AG20443 (cell line): ENCODE results near the gene HSPA12B.

ENCODE experiments used
- DNase-seq: peaks from one replicate; pipeline ENCODE4 v3.0.0; 2012; ENCODE audit warnings: low spot score, mixed read lengths

HSPA12B gene

DNA sequence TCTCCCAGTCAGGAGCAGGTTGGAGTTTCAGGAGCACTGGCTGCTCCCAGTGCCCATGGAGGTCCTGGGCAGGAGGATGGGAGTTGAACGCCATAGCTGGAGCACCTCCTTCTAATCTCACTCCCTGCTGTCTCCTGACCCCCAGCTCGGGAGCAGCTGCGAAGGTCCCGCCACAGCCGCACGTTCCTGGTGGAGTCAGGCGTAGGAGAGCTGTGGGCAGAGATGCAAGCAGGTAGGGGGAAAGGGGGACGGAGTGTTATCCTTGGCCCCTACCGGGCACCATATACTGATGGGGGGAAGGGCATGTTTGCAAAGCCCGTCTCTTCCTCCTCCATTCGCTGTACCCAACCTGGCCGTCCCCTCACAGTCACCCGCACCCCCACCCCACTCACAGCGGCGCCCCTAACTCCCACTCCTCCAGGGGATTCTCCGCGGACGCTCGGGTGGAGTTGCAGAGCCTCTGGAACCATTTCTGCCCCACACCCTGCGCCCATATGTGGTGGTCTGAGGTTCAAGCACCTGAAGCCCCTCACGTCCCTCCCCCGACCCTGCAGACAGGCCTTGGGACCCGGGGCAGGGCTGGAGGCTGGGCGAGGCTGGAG lies 16.7 kb downstream of the HSPA12B start:
- DNase-seq = no peak

DNA sequence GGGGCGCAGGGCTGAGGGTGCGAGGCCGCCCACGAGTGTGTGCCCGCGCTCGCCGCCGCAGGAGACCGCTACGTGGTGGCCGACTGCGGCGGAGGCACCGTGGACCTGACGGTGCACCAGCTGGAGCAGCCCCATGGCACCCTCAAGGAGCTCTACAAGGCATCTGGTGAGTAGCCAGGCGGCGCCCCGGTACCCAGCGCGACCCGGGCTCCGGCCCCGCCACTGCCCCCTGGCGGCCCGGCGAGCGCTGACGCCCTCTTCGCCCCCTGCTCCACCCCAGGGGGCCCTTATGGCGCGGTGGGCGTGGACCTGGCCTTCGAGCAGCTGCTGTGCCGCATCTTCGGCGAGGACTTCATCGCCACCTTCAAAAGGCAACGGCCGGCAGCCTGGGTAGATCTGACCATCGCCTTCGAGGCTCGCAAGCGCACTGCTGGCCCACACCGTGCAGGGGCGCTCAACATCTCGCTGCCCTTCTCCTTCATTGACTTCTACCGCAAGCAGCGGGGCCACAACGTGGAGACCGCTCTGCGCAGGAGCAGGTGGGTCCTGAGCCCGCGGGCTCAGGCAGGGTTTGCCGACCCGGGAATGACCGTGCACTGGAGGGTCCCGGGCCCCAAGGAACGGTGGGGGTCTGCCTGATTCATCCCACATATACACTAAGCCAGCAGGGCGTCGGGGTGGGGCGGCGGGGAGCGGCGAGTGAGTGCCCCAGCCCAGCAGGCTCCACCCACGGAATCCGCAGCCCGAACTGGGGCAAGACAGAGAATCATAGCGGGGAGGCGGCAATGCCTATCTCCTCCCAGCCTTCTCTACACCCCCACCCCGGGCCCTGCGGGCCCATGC lies 17.4 kb downstream of the HSPA12B start:
- peak; percentile 73 for DNase-seq

DNA sequence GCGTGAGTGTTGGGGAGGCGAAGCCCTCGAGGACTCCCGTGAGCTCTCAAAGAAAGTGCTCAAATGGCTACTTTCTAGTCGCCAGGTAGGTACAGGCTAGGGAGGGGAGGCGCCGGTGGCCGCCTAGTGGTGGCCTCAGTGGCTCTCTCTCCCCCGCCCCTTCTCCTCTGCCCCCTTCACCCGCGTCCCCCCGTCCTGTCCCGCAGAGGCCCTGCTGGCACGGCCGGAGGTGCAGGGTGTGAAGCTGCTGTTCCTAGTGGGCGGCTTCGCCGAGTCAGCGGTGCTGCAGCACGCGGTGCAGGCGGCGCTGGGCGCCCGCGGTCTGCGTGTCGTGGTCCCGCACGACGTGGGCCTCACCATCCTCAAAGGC lies 18.8 kb downstream of the HSPA12B start:
- DNase-seq = no peak

DNA sequence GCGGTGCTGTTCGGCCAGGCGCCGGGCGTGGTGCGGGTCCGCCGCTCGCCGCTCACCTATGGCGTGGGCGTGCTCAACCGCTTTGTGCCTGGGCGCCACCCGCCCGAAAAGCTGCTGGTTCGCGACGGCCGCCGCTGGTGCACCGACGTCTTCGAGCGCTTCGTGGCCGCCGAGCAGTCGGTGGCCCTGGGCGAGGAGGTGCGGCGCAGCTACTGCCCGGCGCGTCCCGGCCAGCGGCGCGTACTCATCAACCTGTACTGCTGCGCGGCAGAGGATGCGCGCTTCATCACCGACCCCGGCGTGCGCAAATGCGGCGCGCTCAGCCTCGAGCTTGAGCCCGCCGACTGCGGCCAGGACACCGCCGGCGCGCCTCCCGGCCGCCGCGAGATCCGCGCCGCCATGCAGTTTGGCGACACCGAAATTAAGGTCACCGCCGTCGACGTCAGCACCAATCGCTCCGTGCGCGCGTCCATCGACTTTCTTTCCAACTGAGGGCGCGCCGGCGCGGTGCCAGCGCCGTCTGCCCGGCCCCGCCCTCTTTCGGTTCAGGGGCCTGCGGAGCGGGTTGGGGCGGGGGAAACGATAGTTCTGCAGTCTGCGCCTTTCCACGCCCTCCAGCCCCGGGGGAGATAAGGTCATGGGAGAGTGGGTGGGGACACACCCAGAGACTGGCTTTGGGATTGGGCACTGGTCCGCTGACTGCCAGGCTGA lies 19.3 kb downstream of the HSPA12B start:
- DNase-seq = no peak

DNA sequence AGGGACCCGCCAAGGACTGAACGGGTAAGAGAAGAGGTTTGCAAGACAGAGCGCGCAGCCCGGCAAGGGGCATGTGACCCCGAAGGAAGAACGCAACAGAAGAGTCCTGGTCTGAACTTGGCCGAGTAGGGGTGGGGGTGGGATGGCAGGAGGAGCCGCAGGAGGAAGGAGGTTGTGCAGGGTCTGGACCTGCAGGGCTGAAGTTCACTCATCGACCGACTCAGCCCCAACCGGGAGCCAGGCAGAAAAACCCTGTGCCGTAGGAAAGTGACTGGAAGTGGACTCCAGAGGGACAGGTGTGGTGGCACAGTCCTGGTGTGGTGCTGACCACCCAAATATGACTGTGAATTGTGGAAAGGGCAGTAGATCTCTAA lies 19.9 kb downstream of the HSPA12B start:
- no peak for DNase-seq

DNA sequence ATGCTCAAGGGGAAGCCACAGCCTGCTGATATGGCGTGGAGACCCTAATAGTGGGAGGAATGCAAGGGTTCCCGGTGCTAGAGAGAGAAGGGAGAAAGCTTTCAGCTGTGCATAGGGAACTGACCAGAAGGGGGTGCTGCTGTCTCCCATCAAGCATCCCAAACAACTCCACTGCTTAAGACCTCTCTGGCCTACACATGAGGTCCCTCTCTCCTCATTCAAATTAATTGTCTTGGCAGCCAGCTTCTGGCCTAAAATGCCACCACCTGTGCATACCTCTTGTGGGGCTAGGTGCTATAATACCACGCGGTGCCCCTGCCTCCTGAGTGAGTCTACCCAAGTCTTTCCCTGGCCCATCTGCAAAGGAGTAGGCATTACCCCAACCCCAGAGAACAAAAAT lies 20.6 kb downstream of the HSPA12B start:
- peak; percentile 89 for DNase-seq

DNA sequence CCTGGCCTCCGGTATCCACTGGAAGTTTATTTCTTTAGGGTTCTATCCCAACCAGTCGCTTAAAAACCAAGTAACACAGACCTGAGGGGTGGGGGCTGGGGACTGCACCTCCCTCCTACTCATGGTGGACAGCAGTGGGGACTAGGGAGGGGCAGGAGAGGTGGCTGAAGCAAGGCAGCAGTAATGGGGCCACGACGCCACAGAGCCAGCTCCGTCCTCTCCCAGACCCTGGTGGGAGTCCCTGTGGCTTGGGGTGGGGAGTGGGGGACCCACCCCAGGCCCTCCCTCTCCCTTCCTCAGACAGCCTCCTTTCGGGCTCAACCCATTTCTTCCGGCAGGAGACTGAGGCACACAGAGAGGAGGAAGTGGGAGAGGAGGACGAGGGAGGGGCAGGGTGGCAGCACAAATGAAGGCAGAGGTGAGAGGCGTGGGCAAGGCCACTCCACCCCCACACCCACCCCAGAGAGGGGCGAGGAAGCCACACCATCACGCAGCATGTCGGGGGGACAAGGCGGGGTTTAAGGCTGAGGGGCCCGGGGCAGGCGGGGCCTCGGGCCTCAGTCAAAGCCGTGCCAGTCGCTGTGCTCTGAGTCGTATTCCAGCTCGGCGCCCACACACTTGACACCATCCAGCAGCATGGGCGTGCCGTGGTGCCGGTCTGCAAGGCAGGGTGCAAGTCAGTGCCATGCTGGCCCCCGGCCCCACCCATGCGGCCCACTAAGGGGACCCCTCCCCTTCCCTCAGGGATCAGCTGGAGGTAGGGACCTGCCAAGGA lies 21.2 kb downstream of the HSPA12B start:
- no peak for DNase-seq

DNA sequence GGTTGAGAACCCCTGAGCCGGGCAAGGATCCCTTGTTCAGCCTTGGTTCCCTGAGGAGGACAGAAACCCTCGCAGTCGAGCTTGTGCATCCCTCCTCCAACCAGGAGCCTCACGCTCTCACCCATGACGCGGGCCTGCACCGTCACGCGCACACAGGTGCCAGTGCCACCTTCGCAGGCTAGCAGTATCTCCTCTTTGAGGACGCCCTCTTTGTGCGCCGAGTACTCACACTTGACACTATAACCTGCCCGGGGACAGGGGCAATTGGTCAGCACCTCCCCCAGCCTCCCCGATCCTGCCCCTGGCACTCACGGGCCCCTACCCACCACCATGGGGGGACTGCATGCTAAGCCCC lies 21.8 kb downstream of the HSPA12B start:
- DNase-seq = no peak

DNA sequence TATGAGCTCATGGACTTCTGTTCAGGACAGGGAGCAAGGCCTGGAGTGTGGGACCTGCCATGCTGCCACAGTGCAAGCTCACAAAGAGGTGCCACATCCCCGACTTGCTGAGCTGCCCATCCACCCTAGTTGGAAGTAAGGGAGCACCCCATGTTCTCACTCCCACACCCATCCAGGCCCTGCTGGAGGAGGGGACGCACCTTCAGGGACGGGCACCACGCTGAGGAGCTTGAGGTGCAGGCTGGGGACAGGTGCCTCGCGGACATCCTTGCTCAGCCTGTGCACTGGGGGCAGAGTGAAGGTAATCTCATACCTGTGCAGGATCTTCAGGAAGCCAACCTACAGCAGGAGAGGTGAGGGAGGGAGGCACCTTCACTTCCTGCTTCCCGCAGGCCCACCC lies 22.8 kb downstream of the HSPA12B start:
- no peak for DNase-seq

DNA sequence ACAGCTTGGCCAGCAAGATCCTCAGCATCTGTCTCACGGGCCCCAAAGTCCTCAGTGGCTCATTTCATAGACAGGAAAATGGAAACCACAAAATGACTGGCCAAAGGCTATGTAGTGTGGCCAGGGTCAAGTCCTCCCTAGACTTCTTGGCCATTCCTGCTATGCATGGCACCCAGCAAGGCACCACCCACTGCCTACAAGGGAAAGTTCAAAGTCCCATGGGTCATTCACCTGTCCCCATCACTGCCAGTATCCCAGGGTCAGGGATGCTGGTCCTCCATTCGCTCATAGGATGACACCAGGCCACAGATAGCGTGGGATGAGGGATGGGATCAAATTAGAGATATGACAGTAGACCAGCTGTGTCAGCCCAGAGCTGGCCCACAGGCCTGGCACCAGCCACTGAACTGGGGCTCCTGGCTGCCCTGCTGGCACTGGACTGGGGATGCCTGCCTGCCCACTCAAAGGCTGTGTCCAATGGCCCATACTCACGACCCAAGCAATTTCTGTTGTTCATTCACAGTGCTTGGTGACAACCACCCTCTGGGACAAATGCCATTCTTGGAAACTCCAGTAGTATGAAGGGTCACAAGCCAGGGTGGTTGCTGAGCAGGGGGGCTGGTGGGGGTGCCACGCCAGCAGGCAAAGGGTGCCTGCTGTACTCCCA lies 23.5 kb downstream of the HSPA12B start:
- DNase-seq = no peak

DNA sequence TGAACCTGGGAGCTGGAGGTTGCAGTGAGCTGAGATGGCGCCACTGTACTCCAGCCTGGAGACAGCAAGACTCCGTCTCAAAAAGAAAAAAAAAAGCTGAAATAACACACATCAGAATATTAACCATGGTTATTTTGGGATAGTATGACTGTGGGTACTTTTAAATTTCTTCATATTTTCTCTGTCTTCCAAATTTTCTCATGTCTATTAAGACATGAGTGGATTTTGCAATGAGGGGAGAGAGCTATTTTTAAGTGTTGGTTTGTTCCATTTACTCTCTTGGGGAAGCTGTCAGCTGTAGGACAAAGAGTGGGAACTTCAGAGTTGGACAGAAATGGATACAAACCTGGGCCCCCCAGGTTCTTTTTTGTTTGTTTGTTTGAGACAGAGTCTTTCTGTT lies 24.8 kb downstream of the HSPA12B start:
- DNase-seq = no peak

DNA sequence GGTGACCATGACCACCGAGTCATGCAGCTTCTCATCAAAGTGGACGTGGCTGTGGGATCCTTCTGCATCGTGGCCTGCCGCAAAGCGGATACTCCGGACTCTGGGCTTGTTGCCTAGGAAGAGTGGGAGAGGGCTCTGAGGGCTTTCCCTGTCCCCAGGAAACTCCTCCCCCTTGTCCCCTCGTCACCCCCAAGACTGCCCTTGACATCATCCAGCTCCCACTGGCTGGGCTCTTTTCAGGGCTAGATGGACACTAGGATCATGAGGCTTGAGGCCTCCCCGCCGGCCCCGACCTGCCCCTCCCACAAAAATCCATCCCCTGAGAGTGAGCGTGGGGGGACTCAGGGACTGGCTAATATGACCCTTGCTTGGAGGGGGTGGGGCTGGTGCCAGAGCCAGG lies 26.1 kb downstream of the HSPA12B start:
- DNase-seq = no peak

DNA sequence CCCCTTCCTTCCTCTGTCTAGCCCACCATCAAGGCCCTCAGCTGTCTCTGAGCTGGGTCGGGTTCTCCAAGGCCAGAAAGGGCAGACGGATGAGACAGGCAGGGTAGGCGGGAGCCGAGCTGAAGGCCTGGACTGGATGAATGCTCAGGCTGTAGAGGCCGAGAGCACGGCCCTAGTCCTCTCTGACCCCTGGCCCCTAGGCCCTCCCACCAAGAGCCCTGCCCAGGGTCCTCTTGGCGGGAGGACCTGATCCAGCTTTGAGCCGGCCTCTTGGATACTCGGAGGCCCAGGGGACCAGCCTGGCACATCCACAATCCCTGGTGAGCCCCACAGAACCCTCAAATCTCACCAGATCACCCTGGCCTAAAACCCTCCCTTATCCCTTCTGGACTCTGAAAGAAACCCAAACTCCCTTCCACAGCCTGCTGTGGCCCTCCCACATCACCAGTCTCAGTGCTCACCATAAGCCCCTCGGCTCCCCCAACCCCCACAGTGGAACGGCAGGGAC lies 26.9 kb downstream of the HSPA12B start:
- no peak for DNase-seq

DNA sequence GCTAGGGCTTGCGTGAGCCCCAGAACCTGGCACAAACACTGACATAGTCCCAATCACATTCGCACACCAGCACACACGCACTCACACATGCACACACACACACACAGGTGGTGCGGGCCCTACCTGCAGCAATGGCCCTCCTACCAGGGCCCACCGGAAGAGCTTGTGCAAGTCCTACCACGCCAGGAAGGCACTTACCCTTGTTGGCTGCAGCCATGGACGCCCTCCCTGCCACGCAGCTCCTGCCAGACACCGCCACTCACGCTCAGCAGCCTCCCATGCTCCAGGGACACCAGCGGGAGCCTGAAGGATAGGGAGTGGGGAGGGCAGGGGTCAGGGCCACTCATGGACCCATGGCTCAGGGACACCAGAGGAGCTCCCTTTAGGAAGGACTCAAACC lies 27.4 kb downstream of the HSPA12B start:
- DNase-seq = no peak

DNA sequence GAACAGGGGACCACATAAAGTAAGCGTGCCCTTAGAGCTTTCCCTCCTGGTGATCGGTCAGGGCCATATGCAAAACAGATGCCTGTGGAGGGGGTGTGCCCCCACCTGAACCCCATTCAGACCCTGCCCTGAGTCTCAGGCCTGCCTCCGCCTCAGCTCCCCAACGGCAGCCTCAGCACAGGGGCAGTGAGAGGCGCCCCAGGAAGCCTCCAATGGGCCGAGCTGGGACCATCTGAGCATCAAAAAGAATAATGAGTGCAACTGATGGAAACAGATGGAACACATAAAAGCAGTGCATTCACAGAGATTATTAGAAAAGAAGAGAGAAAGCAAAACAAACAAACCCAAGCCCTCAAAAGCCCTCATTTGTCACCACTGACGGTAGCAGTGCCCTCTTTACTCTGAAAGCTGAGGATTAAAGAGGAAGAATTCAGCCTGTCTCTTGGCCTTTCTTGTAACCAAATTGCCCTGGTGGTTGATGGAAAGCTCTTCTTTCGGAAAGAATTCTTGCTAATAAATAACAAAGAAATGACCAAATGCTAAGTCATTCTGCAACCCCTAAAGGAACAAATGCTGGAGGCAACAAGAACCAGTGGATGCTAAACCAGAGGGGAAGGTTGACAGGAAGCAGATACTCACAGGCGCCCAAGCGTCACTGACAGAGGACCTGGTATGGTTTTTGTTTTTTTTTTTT lies 28.3 kb downstream of the HSPA12B start:
- DNase-seq = no peak

DNA sequence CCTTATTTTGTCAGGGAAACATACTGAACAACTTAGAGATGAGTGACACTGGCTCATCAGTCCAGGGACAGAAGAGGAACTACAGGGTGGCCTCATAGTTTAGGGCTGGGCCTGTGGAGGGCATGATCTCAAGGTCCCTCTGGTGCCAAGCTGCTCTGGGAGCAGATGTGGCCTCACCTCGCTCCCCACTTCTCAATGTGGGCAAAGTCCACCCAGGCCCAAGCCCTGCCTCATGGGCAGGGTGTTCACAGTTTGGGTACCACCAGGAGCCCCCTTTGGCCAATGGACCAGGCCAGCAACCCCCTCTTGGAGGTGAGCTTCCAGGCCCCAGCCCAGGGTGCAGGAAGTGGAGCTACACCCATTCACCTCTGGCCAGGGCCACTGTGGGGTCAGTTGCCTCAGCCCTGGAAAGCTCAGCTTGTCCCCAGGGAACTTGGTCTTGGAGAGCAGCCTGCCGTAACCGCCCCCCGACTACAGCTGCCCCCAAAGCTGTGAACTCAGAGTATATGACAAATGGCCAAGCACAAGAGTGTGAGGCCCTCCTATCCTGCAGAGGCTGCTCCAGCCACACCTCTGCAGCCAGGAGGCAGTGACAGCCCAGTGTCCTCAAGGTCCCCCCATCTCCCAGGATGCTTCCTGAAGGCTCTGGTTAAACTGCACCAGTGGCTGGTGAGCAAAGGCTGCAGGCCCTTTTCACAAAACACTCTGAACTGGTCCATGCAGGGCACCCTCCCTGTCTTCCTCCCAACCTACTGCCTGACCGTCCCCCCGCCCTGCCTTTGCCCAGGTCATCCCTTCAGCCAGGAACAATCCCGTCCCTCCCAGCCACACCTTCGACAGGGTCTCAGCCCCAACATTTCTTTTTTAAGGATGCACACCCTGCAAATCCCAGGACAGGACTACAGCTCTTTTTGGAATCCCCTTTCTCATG lies 31.5 kb downstream of the HSPA12B start:
- DNase-seq = no peak

DNA sequence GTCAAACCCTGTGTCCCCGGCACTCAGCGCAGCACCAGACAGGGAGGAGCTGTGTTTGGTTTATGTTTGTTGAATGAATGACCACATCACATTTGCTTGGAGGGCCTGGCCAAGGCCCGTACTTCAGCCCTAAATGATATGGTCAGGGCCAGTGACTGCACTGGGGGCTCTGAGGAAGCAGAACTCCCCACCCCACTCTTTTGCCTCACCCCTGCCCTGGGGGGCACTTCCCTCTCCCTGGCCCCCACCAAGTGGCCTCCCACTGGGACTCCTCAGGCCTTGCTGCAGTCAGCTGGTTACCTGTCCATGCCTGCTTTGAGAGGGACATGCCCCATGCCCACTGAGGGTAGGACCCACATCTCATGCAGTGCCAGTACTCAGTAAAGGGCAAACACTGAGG lies 32.2 kb downstream of the HSPA12B start:
- DNase-seq = no peak

DNA sequence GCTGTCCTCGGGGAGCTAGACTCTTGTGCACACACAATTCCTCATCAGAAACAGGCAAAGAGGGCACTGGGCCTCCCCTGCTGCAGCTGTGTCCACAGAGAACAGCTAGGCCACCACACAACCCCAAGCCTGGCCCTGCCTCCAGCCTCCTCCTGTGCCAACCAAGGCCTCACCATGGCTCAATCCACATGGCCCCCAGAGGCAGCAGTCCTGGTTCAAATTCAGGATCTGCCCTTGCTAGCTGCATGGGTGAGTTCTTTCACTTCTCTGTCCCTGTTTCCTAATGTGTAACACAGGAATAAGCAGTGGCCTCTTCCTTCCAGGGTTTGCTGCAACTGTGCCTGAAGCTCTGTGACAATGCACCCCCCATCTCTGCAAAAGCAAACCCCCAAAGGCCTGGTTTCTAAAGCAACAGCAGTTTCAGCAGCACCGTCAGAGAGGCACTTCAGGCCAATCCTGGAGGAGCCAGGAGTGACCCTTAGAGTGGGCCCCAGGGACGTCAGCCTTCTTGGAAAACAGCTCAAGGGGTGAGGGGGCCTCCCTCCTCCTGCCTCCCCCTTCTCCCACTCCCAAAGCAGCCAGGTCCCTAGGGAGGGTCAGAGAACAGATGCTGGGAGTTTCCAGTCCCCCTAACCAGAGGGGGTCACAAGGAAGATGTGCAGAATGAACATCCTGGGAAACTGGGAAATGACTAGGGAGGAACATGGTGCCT lies 32.8 kb downstream of the HSPA12B start:
- no peak for DNase-seq

DNA sequence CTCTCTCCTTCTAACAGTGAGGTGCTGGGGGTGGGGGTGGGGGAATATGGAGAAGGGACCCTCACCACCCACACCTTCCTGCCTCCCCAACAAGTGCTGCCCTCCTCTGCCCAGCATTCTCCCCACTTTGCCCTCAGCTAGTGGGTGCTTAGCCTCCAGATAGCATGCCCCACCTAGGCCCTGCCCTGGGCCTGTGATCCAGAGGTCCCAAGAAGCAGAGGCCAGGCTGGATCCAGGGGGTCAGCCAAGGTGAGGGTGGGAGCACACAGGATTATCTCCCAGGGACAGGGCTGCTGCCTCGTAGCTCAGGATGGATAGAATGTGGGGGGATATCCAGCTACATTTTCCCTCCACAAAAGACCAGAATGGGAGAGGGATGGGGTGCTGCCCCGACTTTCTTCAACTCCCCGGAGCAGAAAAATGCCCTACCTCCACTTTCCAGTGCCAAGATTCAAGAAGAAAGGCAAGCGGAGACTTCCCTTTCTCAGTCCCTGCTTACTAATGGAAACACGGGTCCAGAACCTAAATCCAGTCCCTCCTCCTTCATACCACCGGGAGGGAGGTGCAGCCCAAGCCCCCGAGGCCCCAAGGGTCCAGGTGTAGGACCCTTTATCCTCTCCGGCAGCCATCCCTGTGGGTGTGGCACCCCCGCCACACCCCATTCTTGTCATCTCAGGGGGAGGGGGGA lies 34.1 kb downstream of the HSPA12B start:
- DNase-seq = no peak
